Neutrophil (primary cell): ENCODE data around the gene APOB.

Source experiments
- H3K27ac ChIP-seq: fragments of 200-600 bp; sonication (generic); 2 replicates; pipeline ENCODE4 v1.5.1; 2016; ENCODE audit warnings: mild to moderate bottlenecking, moderate library complexity
- H3K27me3 ChIP-seq: fragments of 200-600 bp; sonication (generic); 2 replicates; pipeline ENCODE4 v1.6.0; 2016; ENCODE audit warnings: mild to moderate bottlenecking
- H3K36me3 ChIP-seq: fragments of 200-600 bp; sonication (generic); 2 replicates; pipeline ENCODE4 v1.5.1; 2017
- H3K4me1 ChIP-seq, 2 experiments: fragments of 200-600 bp in 1 of 2; sonication (generic) in 1 of 2; 1 replicate in 1 of 2; 2 replicates in 1 of 2; pipeline versions ENCODE4 v1.5.1 to v1.6.1; 2013 to 2016; ENCODE audit warnings: low read depth in 1 of 2, low read length in 1 of 2, mild to moderate bottlenecking in 1 of 2, moderate library complexity in 1 of 2; ENCODE audit not compliant: control insufficient read depth in 1 of 2, insufficient read depth in 1 of 2
- H3K4me3 ChIP-seq, 2 experiments: fragments of 200-600 bp in 1 of 2; sonication (generic) in 1 of 2; 1 replicate in 1 of 2; 2 replicates in 1 of 2; pipeline ENCODE4 v1.5.1; 2013 to 2016; ENCODE audit warnings: low read depth in 1 of 2, low read length in 1 of 2, mild to moderate bottlenecking in 1 of 2, moderate library complexity in 1 of 2
- H3K9me3 ChIP-seq: fragments of 200-600 bp; sonication (generic); 2 replicates; pipeline ENCODE4 v1.5.1; 2016
- CTCF ChIP-seq: fragments of 200-600 bp; sonication (generic); IDR thresholded peaks from 2 replicates; pipeline ENCODE4 v1.5.1; 2016; ENCODE audit warnings: antibody characterized with exemption

The APOB gene

GRCh38 chr2:20961858-20962257 lies 82.0 kb downstream of the APOB start:
- peaks cover 56% of the 10 kb centered on the region for H3K27me3 ChIP-seq
- no peaks in the 10 kb centered on the region for H3K36me3 ChIP-seq
- no peak for TF ChIP-seq CTCF
- H3K4me3 ChIP-seq = no peak overlapping the region
- no peaks in the 10 kb centered on the region for H3K9me3 ChIP-seq
- no peaks in the 10 kb centered on the region for H3K4me1 ChIP-seq
- H3K27ac ChIP-seq = no peak overlapping the region

GRCh38 chr2:20960003-20960402 lies 83.9 kb downstream of the APOB start:
- H3K9me3 ChIP-seq = no peaks in the 10 kb centered on the region
- no peak overlapping the region for H3K27ac ChIP-seq
- H3K4me1 ChIP-seq = no peaks in the 10 kb centered on the region
- H3K4me3 ChIP-seq = no peak overlapping the region
- peaks cover 38% of the 10 kb centered on the region for H3K27me3 ChIP-seq
- TF ChIP-seq CTCF = no peak
- no peaks in the 10 kb centered on the region for H3K36me3 ChIP-seq

- peaks cover 33% of the 10 kb centered on the region for H3K27me3 ChIP-seq
Measured at GRCh38 chr2:20959252-20959651, 84.6 kb downstream of the APOB start.

GRCh38 chr2:20957788-20958525 lies 85.9 kb downstream of the APOB start:
- Histone ChIP-seq H3K27me3 (peaks cover 26% of the 10 kb centered on the region), H3K4me3 (no peak overlapping the region), H3K4me1 (no peaks in the 10 kb centered on the region), H3K36me3 (no peaks in the 10 kb centered on the region), H3K9me3 (no peaks in the 10 kb centered on the region), H3K27ac (no peak overlapping the region)
- no peak for TF ChIP-seq CTCF

More at GRCh38 chr2:20959252-20959651, 84.6 kb downstream of the APOB start:
- Histone ChIP-seq H3K4me3 (no peak overlapping the region), H3K36me3 (no peaks in the 10 kb centered on the region), H3K4me1 (no peaks in the 10 kb centered on the region), H3K27ac (no peak overlapping the region), H3K9me3 (no peaks in the 10 kb centered on the region)
- TF ChIP-seq CTCF = no peak

GRCh38 chr2:20955277-20956026 lies 88.4 kb downstream of the APOB start:
- H3K36me3 ChIP-seq = no peaks in the 10 kb centered on the region
- no peak overlapping the region for H3K27ac ChIP-seq
- peaks cover 16% of the 10 kb centered on the region for H3K27me3 ChIP-seq
- H3K4me3 ChIP-seq = no peak overlapping the region
- H3K4me1 ChIP-seq = no peaks in the 10 kb centered on the region
- H3K9me3 ChIP-seq = no peaks in the 10 kb centered on the region
- no peak for TF ChIP-seq CTCF
